C4-2B (cell line): Measurements from ENCODE around the gene MRPL43.

Source experiments
- H3K27ac ChIP-seq: fragments of 450-650 bp; 2 replicates; pipeline ENCODE4 v1.5.1; 2017
- ZFX ChIP-seq: fragments of 450-650 bp; IDR thresholded peaks from 2 replicates; pipeline ENCODE4 v1.6.1; 2017
- TF ChIP-seq, protein P1 (sequence below): fragments of 450-650 bp; conservative IDR thresholded peaks from 2 replicates; pipeline ENCODE4 v1.5.1; 2017; ENCODE audit warnings: mild to moderate bottlenecking

Gene MRPL43

DNA sequence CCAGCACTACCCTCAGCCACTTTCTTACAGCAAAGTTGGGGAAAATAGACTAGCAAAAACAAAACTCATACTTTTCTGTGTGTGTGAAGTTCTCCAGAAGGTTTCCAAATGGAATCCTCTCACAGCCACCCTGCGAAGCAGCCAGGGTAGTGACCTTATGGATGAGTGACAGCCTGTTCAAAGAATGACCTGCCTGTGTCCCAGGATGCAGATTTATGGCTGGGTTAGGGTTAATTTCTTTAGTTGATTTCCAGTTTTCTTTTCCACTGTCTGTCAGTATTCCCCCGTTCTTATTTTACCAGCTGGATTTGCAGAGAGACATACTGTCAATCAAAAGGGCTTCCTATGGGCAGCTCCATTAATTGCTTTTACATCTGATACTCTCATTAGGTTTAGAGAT, 20.4 kb downstream of the MRPL43 start:
- TF ChIP-seq, protein P1, sequence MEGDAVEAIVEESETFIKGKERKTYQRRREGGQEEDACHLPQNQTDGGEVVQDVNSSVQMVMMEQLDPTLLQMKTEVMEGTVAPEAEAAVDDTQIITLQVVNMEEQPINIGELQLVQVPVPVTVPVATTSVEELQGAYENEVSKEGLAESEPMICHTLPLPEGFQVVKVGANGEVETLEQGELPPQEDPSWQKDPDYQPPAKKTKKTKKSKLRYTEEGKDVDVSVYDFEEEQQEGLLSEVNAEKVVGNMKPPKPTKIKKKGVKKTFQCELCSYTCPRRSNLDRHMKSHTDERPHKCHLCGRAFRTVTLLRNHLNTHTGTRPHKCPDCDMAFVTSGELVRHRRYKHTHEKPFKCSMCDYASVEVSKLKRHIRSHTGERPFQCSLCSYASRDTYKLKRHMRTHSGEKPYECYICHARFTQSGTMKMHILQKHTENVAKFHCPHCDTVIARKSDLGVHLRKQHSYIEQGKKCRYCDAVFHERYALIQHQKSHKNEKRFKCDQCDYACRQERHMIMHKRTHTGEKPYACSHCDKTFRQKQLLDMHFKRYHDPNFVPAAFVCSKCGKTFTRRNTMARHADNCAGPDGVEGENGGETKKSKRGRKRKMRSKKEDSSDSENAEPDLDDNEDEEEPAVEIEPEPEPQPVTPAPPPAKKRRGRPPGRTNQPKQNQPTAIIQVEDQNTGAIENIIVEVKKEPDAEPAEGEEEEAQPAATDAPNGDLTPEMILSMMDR: no peak
- no peak for TF ChIP-seq ZFX

DNA sequence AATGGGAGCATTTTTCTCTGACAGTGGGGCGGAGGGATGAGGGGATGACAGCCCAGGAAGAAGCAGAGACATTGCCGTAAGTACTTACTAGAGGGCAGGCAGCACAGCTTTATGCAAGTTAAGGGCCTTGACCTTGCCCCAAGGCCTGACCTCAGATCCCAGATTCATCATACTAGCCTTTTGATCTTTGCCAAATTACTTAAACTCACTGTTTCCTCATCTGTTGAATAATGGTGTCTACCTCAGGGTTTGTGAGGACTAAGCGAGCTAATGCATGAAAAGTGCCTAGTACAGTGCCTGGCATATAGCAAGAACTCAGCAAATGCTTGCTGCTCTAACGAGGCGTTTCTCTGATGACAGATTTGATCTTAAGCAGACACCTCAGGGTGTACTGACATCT, 21.5 kb downstream of the MRPL43 start:
- no peak for TF ChIP-seq ZFX
- TF ChIP-seq, protein P1: no peak
- no peak overlapping the region for H3K27ac ChIP-seq

More for the DNA sequence above, 20.4 kb downstream of the MRPL43 start:
- no peak overlapping the region for H3K27ac ChIP-seq

DNA sequence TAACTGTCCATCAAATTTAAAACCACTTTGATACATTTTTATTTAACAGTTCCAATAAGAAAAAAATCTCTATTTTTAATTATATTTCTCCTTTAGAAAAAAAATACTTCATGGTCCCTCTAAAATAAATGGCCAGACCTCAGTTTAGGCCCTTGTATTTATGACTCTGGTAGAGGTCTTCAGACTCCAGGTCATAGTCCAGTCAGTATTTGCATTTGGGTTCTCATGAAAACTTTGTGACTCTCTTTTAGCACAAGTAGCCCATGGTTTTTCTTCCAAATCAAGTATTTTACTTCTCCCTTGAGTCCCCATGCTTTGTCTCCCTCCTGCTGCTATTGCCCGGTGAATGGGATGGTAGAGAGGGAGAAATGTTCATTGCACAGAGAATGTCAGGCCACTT, 23.5 kb downstream of the MRPL43 start:
- no peak overlapping the region for H3K27ac ChIP-seq
- TF ChIP-seq ZFX: no peak

DNA sequence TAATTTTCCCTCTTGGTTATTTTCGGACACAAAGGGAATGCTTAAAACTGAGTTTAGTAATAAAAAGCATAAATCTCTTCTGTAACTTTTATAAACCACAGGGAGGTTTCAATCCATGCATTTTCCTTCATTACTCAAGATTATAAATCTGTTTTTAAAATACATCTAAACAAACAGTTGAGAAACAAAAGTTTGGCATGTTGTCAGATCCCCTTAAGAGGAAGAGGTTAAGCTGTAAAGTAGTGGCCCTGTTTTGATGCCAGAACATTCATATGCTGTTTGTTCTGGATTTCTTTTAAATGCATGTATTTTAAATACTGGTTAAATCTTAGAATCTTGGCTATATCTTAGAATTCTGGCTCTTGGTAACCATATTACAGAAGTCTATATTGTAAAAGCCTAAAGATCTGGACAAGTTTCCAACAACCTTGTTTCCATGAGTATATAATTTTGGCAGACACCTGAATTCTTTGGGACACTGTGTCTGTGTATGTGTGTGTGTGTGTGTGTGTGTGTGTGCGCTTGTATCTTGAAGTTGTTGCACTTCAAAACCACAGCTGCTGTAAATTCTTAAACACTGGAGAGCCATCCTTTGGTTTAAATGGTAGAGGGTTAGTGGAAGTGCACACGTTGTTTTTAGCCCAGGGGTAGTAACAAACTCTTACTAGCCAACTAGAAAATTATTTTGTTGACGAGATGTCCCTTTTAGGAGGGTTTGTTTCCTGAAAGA, 24.8 kb downstream of the MRPL43 start:
- TF ChIP-seq, protein P1: no peak
- no peak for TF ChIP-seq ZFX
- H3K27ac ChIP-seq: no peak overlapping the region

DNA sequence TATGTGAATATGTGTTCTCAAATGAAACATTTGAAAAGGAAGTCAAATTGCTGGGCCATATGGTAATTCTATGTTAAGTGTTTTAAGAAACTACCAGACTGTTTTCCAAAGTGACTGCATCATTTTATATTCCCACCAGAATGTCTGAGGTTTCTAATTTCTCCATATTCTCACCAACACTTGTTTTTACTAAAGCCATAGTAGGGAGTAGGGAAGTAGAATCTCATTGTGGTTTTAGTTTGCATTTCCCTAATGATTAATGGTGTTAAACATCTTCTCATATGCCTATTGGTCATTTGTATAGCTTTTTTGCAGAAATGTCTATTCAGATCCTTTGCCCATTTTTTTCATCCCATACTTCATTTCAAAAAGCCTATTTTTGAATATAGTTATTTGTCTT, 27.0 kb downstream of the MRPL43 start:
- TF ChIP-seq, protein P1: no peak
- TF ChIP-seq ZFX: no peak
- H3K27ac ChIP-seq: no peak overlapping the region

DNA sequence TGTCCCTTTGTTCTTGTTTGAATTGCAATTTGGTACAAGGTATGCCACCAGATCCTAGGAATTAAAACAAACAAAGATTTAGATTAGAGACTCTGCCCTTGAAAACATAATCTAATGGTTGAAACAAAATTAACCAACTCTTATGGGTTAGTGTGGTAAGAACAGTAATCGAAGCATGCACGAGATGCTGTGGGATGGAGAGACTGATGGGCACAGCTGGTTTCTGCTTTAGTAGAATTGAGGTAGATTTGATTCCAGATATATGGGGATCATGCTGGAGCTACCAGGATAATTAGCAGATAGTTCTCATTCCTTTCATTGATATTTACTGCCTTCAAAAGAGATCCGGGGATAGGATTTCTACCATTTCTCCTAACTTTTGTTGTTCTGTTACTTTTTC, 38.4 kb downstream of the MRPL43 start:
- H3K27ac ChIP-seq: no peak overlapping the region
- TF ChIP-seq, protein P1: no peak
- no peak for TF ChIP-seq ZFX

DNA sequence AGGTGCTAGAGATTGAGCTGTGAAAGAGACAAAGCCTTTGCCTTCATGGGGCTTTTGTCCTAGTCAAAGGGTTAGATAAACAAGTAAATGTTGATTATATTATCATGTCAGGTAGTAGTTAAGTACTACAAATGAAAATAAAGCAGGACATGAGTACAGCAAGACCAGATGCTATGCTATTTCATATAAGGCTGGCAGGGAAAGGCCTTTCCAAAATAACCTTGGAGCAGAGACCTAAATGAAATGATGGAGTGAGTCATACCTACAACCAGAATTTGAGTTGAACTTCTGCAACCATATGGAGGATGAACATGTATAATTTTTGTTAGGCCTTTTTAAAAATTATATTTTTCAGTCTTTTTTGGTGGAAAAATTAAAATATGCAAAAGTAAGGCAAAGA, 41.5 kb downstream of the MRPL43 start:
- no peak overlapping the region for H3K27ac ChIP-seq
- TF ChIP-seq, protein P1: no peak
- TF ChIP-seq ZFX: no peak

DNA sequence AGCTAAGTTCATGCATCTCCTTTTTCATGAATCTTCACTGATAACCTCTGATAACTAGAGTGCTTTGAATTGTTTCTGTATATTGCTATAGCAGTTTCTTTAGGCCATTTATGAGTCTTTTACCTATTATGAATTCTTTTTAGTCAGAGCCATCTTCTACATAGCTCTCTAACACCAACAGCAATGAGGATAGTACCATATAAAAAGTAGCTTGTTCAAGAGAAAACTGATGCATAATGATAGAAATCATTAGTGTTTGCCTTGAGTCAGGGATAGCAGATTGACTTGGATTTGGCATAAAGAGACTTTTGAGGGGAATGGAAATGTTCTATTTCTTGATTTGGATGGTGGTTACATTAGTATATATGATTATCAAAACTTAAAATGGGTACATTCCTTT, 43.8 kb downstream of the MRPL43 start:
- TF ChIP-seq, protein P1: no peak
- TF ChIP-seq ZFX: no peak
- H3K27ac ChIP-seq: no peak overlapping the region
